GM23338 (cell line): ENCODE results near the gene PKN3. TPM values are rescaled to one million over a fixed set of nuclear protein-coding genes. Genes with fewer than 3 reads are reported as not detected.

Experiments
- ATAC-seq: fragments of 200-7000 bp; cut with Tn5 transposase; 3 replicates; pipeline ENCODE4 v1.9.1; 2020
- DNase-seq: peaks from one replicate; pipeline ENCODE4 v3.0.0-alpha.2; 2015; ENCODE audit warnings: low spot score
- H2AFZ ChIP-seq: fragments of 200-600 bp; sonication (generic); 2 replicates; pipeline ENCODE4 v1.8.0; 2016; ENCODE audit warnings: antibody characterized with exemption, mild to moderate bottlenecking, moderate library complexity
- H3F3A ChIP-seq: fragments of 200-600 bp; sonication (generic); replicated peaks from 2 replicates; pipeline ENCODE4 v1.8.0; 2017; ENCODE audit warnings: antibody characterized with exemption, mixed run types, low read depth
- H3K27ac ChIP-seq: fragments of 200-600 bp; sonication (generic); 2 replicates; pipeline ENCODE4 v1.6.1; 2016; ENCODE audit warnings: low read depth
- H3K27me3 ChIP-seq: fragments of 200-600 bp; sonication (generic); 2 replicates; pipeline ENCODE4 v1.8.0; 2016; ENCODE audit warnings: mild to moderate bottlenecking, mixed run types, moderate library complexity; ENCODE audit not compliant: insufficient read depth
- H3K36me3 ChIP-seq: fragments of 200-600 bp; sonication (generic); 2 replicates; pipeline ENCODE4 v1.8.0; 2016; ENCODE audit warnings: mild to moderate bottlenecking; ENCODE audit not compliant: insufficient read depth
- H3K4me1 ChIP-seq: fragments of 200-600 bp; sonication (generic); 2 replicates; pipeline ENCODE4 v1.8.0; 2016; ENCODE audit warnings: mild to moderate bottlenecking, moderate library complexity; ENCODE audit not compliant: insufficient read depth
- H3K4me2 ChIP-seq: fragments of 200-600 bp; sonication (generic); 2 replicates; pipeline ENCODE4 v1.7.1; 2017; ENCODE audit warnings: mixed run types
- H3K4me3 ChIP-seq: fragments of 200-600 bp; sonication (generic); 2 replicates; pipeline ENCODE4 v1.6.1; 2016; ENCODE audit warnings: mixed run types
- H3K79me2 ChIP-seq: fragments of 200-600 bp; sonication (generic); replicated peaks from 2 replicates; pipeline ENCODE4 v1.8.0; 2017; ENCODE audit warnings: mild to moderate bottlenecking; ENCODE audit not compliant: insufficient read depth
- H3K9me2 ChIP-seq: fragments of 200-600 bp; sonication (generic); 2 replicates; pipeline ENCODE4 v1.8.0; 2017; ENCODE audit not compliant: insufficient read depth
- H4K20me1 ChIP-seq: fragments of 200-600 bp; sonication (generic); replicated peaks from 2 replicates; pipeline ENCODE4 v1.8.0; 2017; ENCODE audit warnings: mild to moderate bottlenecking; ENCODE audit not compliant: insufficient read depth
- H3K27ac Mint-ChIP-seq: 2 replicates; pipeline ENCODE4 v1.8.0; 2020; ENCODE audit warnings: inconsistent platforms, mild to moderate bottlenecking, moderate library complexity, mixed read lengths
- H3K27me3 Mint-ChIP-seq: 3 replicates; pipeline ENCODE4 v1.8.0; 2022; ENCODE audit warnings: low read depth, mild to moderate bottlenecking, moderate library complexity, mixed read lengths, inconsistent platforms; ENCODE audit not compliant: insufficient read depth, poor library complexity
- H3K36me3 Mint-ChIP-seq: 3 replicates; pipeline ENCODE4 v1.8.0; 2021; ENCODE audit warnings: low read depth, mild to moderate bottlenecking, inconsistent platforms, moderate library complexity, mixed read lengths
- H3K4me1 Mint-ChIP-seq: 3 replicates; pipeline ENCODE4 v1.8.0; 2020; ENCODE audit warnings: mild to moderate bottlenecking, inconsistent platforms, mixed read lengths
- H3K4me3 Mint-ChIP-seq: 3 replicates; pipeline ENCODE4 v1.8.0; 2021; ENCODE audit warnings: moderate library complexity, mild to moderate bottlenecking, inconsistent platforms, mixed read lengths
- H3K9me3 Mint-ChIP-seq: 3 replicates; pipeline ENCODE4 v1.8.0; 2020; ENCODE audit warnings: moderate library complexity, mild to moderate bottlenecking, inconsistent platforms, mixed read lengths
- CREB1 ChIP-seq: fragments of 250-450 bp; sonication (Bioruptor Pico); IDR thresholded peaks from 2 replicates; pipeline ENCODE4 v1.5.0; 2020; ENCODE audit warnings: low read depth, mild to moderate bottlenecking, moderate library complexity
- EZH2 ChIP-seq: fragments of 200-600 bp; sonication (generic); IDR thresholded peaks from one replicate; pipeline ENCODE4 v1.8.0; 2017; ENCODE audit warnings: antibody characterized with exemption, mild to moderate bottlenecking, low read depth; ENCODE audit not compliant: unreplicated experiment
- EZH2phosphoT487 ChIP-seq: fragments of 200-600 bp; sonication (generic); IDR thresholded peaks from one replicate; pipeline ENCODE4 v1.8.1; 2018; ENCODE audit warnings: antibody characterized with exemption; ENCODE audit not compliant: unreplicated experiment
- JUNB ChIP-seq: IDR thresholded peaks from one replicate; pipeline ENCODE4 v1.6.1; 2016; ENCODE audit warnings: antibody characterized with exemption; ENCODE audit not compliant: unreplicated experiment
- NANOG ChIP-seq: IDR thresholded peaks from 2 replicates; pipeline ENCODE4 v1.6.1; 2016; ENCODE audit warnings: antibody characterized with exemption, borderline replicate concordance
- POLR2AphosphoS5 ChIP-seq: IDR thresholded peaks from 2 replicates; pipeline ENCODE4 v1.6.1; 2016; ENCODE audit warnings: antibody characterized with exemption, low read depth
- STAT1 ChIP-seq: IDR thresholded peaks from one replicate; pipeline ENCODE4 v1.6.1; 2016; ENCODE audit warnings: antibody characterized with exemption; ENCODE audit not compliant: unreplicated experiment
- ZNF114 ChIP-seq: fragments of 250-450 bp; sonication (Bioruptor Pico); IDR thresholded peaks from 2 replicates; pipeline ENCODE4 v1.5.0; 2020; ENCODE audit warnings: mild to moderate bottlenecking, moderate library complexity
- ZNF331 ChIP-seq: fragments of 250-450 bp; sonication (Bioruptor Pico); IDR thresholded peaks from 2 replicates; pipeline ENCODE4 v1.5.0; 2020; ENCODE audit warnings: low read depth, mild to moderate bottlenecking, moderate library complexity
- polyA plus RNA-seq: library from polyadenylated mRNA; unstranded; fragments of >200 nt; fragmentation: Nextera tagmentation; extraction: Ambion mirVana; gene quantifications from 2 replicates; pipeline ENCODE4 v1.2.1, GENCODE V29; 2016
- total RNA-seq: library from RNA; depleted of rRNA; stranded (reverse); fragments of >200 nt; shearing (Covaris generic); gene quantifications from 2 replicates; pipeline ENCODE4 v1.2.3, GENCODE V29; 2014
- TF ChIP-seq, protein P1 (sequence below), 2 experiments: fragments of 200-600 bp in 1 of 2; sonication (generic) in 1 of 2; conservative IDR thresholded peaks; 2 replicates each; pipeline versions ENCODE4 v1.5.1 to v1.6.1; 2016 to 2017; ENCODE audit warnings: antibody characterized with exemption in 2 of 2, low read depth in 2 of 2, mild to moderate bottlenecking in 2 of 2, moderate library complexity in 1 of 2
- TF ChIP-seq, protein P2 (sequence below): IDR thresholded peaks from 2 replicates; pipeline ENCODE4 v1.6.1; 2016; ENCODE audit warnings: antibody characterized with exemption
- TF ChIP-seq, protein P3 (sequence below): fragments of 250-450 bp; sonication (Bioruptor Pico); IDR thresholded peaks from 2 replicates; pipeline ENCODE4 v1.5.0; 2020; ENCODE audit warnings: mild to moderate bottlenecking, moderate library complexity
- TF ChIP-seq, protein P4 (sequence below): IDR thresholded peaks from one replicate; pipeline ENCODE4 v1.6.1; 2018; ENCODE audit warnings: antibody characterized with exemption; ENCODE audit not compliant: unreplicated experiment

PKN3 gene
- total and polyA plus RNA-seq, 2 experiments from 2014 or later, result 6.2 to 17.7 TPM

DNA sequence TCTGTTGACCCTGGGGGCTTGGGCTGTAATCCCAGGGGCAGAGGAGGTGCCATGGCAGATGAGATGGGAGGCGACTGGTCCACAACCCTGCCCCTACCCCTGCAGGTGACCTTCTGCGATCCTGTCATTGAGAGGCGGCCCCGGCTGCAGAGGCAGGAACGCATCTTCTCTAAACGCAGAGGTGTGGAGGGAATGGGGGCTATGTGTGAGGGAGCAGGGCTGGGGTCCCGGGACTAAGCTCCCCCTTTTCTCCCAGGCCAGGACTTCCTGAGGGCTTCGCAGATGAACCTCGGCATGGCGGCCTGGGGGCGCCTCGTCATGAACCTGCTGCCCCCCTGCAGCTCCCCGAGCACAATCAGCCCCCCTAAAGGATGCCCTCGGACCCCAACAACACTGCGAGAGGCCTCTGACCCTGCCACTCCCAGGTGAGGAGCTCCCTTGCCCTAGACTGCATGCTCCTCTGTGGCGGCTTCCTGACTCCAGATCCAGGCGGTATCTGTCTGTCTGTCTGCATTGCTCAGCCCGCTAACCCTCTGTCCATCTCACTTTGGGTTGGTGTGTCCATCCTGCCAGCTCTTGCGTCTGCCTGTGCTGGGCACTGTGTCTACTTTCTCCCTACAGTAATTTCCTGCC, 11.8 kb downstream of the PKN3 start:
- Histone ChIP-seq H3K4me2 (no peak overlapping the region), H3K36me3 (no peaks in the 10 kb centered on the region), H3K9me2 (no peaks in the 10 kb centered on the region), H4K20me1 (no peaks in the 10 kb centered on the region), H3K27ac (no peak overlapping the region), H3F3A (no peaks in the 10 kb centered on the region), H3K4me1 (no peaks in the 10 kb centered on the region), H3K27me3 (no peaks in the 10 kb centered on the region), H3K79me2 (no peaks in the 10 kb centered on the region), H2AFZ (no peak overlapping the region), H3K4me3 (no peak overlapping the region)
- Mint-ChIP-seq H3K4me1 (no peaks in the 10 kb centered on the region; the same call in 2 of the 3 replicates), H3K9me3 (no peaks in the 10 kb centered on the region), H3K36me3 (peaks cover 8% of the 10 kb centered on the region), H3K4me3 (no peak overlapping the region), H3K27ac (no peak overlapping the region), H3K27me3 (peaks cover 11% of the 10 kb centered on the region)
- TF ChIP-seq JUNB, result no peak
- TF ChIP-seq, protein P1, sequence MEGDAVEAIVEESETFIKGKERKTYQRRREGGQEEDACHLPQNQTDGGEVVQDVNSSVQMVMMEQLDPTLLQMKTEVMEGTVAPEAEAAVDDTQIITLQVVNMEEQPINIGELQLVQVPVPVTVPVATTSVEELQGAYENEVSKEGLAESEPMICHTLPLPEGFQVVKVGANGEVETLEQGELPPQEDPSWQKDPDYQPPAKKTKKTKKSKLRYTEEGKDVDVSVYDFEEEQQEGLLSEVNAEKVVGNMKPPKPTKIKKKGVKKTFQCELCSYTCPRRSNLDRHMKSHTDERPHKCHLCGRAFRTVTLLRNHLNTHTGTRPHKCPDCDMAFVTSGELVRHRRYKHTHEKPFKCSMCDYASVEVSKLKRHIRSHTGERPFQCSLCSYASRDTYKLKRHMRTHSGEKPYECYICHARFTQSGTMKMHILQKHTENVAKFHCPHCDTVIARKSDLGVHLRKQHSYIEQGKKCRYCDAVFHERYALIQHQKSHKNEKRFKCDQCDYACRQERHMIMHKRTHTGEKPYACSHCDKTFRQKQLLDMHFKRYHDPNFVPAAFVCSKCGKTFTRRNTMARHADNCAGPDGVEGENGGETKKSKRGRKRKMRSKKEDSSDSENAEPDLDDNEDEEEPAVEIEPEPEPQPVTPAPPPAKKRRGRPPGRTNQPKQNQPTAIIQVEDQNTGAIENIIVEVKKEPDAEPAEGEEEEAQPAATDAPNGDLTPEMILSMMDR (conservative IDR thresholded peaks at IDR 0.05; ENCODE audit: low read depth in 2 of 2), result no peak
- no peak for TF ChIP-seq ZNF114 (CRISPR knock-in tag)
- TF ChIP-seq, protein P2, sequence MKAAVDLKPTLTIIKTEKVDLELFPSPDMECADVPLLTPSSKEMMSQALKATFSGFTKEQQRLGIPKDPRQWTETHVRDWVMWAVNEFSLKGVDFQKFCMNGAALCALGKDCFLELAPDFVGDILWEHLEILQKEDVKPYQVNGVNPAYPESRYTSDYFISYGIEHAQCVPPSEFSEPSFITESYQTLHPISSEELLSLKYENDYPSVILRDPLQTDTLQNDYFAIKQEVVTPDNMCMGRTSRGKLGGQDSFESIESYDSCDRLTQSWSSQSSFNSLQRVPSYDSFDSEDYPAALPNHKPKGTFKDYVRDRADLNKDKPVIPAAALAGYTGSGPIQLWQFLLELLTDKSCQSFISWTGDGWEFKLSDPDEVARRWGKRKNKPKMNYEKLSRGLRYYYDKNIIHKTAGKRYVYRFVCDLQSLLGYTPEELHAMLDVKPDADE, result no peak
- no peak for TF ChIP-seq POLR2AphosphoS5
- TF ChIP-seq NANOG, result no peak
- TF ChIP-seq ZNF331 (CRISPR knock-in tag), result no peak
- TF ChIP-seq, protein P3, sequence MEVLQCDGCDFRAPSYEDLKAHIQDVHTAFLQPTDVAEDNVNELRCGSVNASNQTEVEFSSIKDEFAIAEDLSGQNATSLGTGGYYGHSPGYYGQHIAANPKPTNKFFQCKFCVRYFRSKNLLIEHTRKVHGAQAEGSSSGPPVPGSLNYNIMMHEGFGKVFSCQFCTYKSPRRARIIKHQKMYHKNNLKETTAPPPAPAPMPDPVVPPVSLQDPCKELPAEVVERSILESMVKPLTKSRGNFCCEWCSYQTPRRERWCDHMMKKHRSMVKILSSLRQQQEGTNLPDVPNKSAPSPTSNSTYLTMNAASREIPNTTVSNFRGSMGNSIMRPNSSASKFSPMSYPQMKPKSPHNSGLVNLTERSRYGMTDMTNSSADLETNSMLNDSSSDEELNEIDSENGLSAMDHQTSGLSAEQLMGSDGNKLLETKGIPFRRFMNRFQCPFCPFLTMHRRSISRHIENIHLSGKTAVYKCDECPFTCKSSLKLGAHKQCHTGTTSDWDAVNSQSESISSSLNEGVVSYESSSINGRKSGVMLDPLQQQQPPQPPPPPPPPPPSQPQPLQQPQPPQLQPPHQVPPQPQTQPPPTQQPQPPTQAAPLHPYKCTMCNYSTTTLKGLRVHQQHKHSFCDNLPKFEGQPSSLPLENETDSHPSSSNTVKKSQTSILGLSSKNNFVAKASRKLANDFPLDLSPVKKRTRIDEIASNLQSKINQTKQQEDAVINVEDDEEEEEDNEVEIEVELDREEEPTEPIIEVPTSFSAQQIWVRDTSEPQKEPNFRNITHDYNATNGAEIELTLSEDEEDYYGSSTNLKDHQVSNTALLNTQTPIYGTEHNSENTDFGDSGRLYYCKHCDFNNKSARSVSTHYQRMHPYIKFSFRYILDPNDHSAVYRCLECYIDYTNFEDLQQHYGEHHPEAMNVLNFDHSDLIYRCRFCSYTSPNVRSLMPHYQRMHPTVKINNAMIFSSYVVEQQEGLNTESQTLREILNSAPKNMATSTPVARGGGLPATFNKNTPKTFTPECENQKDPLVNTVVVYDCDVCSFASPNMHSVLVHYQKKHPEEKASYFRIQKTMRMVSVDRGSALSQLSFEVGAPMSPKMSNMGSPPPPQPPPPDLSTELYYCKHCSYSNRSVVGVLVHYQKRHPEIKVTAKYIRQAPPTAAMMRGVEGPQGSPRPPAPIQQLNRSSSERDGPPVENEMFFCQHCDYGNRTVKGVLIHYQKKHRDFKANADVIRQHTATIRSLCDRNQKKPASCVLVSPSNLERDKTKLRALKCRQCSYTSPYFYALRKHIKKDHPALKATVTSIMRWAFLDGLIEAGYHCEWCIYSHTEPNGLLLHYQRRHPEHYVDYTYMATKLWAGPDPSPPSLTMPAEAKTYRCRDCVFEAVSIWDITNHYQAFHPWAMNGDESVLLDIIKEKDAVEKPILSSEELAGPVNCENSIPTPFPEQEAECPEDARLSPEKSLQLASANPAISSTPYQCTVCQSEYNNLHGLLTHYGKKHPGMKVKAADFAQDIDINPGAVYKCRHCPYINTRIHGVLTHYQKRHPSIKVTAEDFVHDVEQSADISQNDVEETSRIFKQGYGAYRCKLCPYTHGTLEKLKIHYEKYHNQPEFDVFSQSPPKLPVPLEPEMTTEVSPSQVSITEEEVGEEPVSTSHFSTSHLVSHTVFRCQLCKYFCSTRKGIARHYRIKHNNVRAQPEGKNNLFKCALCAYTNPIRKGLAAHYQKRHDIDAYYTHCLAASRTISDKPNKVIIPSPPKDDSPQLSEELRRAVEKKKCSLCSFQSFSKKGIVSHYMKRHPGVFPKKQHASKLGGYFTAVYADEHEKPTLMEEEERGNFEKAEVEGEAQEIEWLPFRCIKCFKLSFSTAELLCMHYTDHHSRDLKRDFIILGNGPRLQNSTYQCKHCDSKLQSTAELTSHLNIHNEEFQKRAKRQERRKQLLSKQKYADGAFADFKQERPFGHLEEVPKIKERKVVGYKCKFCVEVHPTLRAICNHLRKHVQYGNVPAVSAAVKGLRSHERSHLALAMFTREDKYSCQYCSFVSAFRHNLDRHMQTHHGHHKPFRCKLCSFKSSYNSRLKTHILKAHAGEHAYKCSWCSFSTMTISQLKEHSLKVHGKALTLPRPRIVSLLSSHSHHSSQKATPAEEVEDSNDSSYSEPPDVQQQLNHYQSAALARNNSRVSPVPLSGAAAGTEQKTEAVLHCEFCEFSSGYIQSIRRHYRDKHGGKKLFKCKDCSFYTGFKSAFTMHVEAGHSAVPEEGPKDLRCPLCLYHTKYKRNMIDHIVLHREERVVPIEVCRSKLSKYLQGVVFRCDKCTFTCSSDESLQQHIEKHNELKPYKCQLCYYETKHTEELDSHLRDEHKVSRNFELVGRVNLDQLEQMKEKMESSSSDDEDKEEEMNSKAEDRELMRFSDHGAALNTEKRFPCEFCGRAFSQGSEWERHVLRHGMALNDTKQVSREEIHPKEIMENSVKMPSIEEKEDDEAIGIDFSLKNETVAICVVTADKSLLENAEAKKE (CRISPR knock-in tag), result no peak
- TF ChIP-seq EZH2, result no peak
- TF ChIP-seq, protein P4, sequence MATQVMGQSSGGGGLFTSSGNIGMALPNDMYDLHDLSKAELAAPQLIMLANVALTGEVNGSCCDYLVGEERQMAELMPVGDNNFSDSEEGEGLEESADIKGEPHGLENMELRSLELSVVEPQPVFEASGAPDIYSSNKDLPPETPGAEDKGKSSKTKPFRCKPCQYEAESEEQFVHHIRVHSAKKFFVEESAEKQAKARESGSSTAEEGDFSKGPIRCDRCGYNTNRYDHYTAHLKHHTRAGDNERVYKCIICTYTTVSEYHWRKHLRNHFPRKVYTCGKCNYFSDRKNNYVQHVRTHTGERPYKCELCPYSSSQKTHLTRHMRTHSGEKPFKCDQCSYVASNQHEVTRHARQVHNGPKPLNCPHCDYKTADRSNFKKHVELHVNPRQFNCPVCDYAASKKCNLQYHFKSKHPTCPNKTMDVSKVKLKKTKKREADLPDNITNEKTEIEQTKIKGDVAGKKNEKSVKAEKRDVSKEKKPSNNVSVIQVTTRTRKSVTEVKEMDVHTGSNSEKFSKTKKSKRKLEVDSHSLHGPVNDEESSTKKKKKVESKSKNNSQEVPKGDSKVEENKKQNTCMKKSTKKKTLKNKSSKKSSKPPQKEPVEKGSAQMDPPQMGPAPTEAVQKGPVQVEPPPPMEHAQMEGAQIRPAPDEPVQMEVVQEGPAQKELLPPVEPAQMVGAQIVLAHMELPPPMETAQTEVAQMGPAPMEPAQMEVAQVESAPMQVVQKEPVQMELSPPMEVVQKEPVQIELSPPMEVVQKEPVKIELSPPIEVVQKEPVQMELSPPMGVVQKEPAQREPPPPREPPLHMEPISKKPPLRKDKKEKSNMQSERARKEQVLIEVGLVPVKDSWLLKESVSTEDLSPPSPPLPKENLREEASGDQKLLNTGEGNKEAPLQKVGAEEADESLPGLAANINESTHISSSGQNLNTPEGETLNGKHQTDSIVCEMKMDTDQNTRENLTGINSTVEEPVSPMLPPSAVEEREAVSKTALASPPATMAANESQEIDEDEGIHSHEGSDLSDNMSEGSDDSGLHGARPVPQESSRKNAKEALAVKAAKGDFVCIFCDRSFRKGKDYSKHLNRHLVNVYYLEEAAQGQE, result no peak
- TF ChIP-seq CREB1 (CRISPR knock-in tag), result no peak
- TF ChIP-seq STAT1, result no peak
- no peak for TF ChIP-seq EZH2phosphoT487
- no peak for DNase-seq
- no peak for ATAC-seq
